Tracheal epithelial cell (primary cell): Measurements from ENCODE around the gene MACC1. TPM values are rescaled to one million over a fixed set of nuclear protein-coding genes. Genes with fewer than 3 reads are reported as not detected.

ENCODE experiments used
- total RNA-seq: library from RNA; depleted of rRNA; stranded (reverse); fragments of >200 nt; gene quantifications from 2 replicates; pipeline ENCODE4 v1.2.1, GENCODE V29; 2014

Gene MACC1
- total RNA-seq: 20.0 and 50.1 TPM in 2 replicates

DNA sequence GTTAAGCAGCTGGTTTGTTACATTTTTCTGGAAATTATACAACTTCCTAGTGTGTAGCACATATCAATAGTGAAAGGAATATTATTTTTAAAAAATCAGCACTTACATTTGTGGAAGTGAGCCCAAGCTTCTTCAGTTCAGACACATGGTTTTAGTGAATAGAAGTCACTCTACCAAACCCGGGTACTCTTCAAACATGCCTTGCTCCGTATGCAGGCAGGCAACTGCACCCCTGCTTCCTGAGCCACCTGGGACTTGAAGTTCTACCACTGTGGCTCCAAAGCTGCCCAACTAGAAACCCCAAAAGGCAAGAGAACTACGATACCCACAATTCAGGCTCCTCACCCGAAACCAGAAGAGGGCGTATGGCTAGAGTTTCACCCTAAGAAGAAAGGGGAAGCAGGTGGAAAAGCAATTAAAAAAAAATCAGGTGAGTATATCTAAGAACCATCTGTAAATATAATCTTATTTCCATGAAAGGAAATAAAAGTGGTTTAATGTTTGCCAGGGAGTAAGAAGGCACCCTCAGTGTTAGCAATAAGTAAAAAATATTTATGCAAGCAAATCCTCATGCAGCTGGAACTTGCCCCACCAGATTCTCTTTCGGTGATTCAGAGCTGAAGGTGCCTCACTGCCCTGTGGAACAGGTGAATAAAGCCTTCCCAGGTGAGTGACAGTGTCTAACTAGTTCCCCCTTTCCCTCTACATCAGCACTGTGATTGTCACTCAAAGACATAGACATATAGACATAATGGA is at the start of gene MACC1:
TSS of gene MACC1 (minus strand) at position 192 of the 756 bp plus-strand sequence. CDS start 55,522 bp downstream, outside the sequence.

Other genes with a start within 250 kb of the MACC1 start
- 24.9 and 87.0 TPM in 2 replicates for gene ITGB8, start 113.5 kb upstream of the MACC1 start, total RNA-seq